HEK293T (cell line): Measurements from ENCODE around the gene PIP5K1C.
"Not testable (repeated sequence)": the region's sequence is repeated elsewhere in the genome, so short reads cannot be mapped to it uniquely, and the experiment has no call there.

Source experiments
- BHLHE40 ChIP-seq: fragments of 450-650 bp; IDR thresholded peaks from 2 replicates; pipeline ENCODE4 v1.6.1; 2016; ENCODE audit warnings: mild to moderate bottlenecking, moderate library complexity, borderline replicate concordance
- CTBP1 ChIP-seq: fragments of 450-650 bp; IDR thresholded peaks from 2 replicates; pipeline ENCODE4 v1.6.1; 2016; ENCODE audit warnings: borderline replicate concordance
- FOXA1 ChIP-seq: fragments of 450-650 bp; IDR thresholded peaks from 2 replicates; pipeline ENCODE4 v1.6.1; 2016; ENCODE audit warnings: mild to moderate bottlenecking
- FOXM1 ChIP-seq: fragments of 450-650 bp; IDR thresholded peaks from 2 replicates; pipeline ENCODE4 v1.6.1; 2017; ENCODE audit warnings: mild to moderate bottlenecking, borderline replicate concordance
- HDGF ChIP-seq: fragments of 450-650 bp; IDR thresholded peaks from 2 replicates; pipeline ENCODE4 v1.6.1; 2017; ENCODE audit warnings: antibody characterized with exemption, borderline replicate concordance
- L3MBTL2 ChIP-seq: fragments of 450-650 bp; conservative IDR thresholded peaks from 2 replicates; pipeline ENCODE4 v1.6.1; 2016; ENCODE audit warnings: mild to moderate bottlenecking
- SP1 ChIP-seq: fragments of 450-650 bp; IDR thresholded peaks from 2 replicates; pipeline ENCODE4 v1.6.1; 2017
- TF ChIP-seq, protein P1 (sequence below): fragments of 450-650 bp; IDR thresholded peaks from 2 replicates; pipeline ENCODE4 v1.6.1; 2016

GRCh38 chr19:3628766-3629165 lies 71.5 kb downstream of the PIP5K1C start:
- TF ChIP-seq BHLHE40, HDGF, FOXA1, L3MBTL2, SP1, CTBP1, FOXM1: not testable (repeated sequence)
- TF ChIP-seq, protein P1, sequence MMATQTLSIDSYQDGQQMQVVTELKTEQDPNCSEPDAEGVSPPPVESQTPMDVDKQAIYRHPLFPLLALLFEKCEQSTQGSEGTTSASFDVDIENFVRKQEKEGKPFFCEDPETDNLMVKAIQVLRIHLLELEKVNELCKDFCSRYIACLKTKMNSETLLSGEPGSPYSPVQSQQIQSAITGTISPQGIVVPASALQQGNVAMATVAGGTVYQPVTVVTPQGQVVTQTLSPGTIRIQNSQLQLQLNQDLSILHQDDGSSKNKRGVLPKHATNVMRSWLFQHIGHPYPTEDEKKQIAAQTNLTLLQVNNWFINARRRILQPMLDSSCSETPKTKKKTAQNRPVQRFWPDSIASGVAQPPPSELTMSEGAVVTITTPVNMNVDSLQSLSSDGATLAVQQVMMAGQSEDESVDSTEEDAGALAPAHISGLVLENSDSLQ = not testable (repeated sequence)
